ES-I3 (cell line): Measurements from ENCODE around the gene PLA2R1.

ENCODE experiments used
- H3K36me3 ChIP-seq: 2 replicates; pipeline ENCODE4 v1.6.1; 2013; ENCODE audit warnings: mild to moderate bottlenecking, low read length, control low read depth, moderate library complexity; ENCODE audit not compliant: insufficient read depth
- H3K4me1 ChIP-seq: 2 replicates; pipeline ENCODE4 v1.6.1; 2013; ENCODE audit warnings: mild to moderate bottlenecking, control low read depth, low read length; ENCODE audit not compliant: insufficient read depth
- H3K9ac ChIP-seq: 2 replicates; pipeline ENCODE4 v1.6.1; 2013; ENCODE audit warnings: low read depth, mild to moderate bottlenecking, low read length, moderate library complexity
- H3K9me3 ChIP-seq: 2 replicates; pipeline ENCODE4 v1.6.1; 2013; ENCODE audit warnings: mild to moderate bottlenecking, low read length, moderate library complexity; ENCODE audit not compliant: control insufficient read depth, insufficient read depth

PLA2R1 gene

DNA sequence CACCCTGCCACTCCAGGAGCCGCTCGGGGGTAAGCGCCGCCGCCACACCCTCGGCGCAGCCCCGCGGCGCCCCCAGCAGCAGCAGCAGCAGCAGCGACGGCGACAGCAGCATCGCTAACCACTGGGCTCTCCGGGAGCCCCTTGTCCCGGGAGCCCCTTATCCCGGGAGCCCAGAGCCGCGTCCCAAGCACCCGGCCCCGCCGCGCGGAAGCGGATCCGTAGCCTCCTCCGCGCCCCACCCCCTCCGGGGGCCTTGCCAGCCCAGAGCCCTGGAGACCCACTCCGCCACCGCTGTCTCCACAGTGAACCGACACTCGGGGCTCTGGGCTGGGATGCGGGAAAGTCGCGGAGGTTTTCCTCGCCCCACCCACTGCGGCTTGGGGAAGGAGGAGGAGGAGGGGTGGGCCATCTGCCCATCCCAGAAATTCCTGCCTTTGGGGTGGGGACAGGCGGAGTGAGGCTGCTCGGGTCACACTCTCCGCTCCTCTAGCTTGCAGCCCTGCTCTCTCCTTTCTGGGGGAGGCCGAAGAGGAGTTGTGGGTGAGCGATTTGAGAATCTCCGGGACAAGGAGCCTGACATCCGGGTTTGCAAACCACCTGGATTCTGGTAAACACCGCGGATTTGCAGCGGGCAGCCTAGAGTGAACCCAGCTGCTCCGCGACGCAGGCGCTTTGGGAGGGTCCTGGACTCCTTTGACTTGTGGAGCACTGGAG is at the start of gene PLA2R1:
Gene PLA2R1 (minus strand): TSS at position 324 of the 714 bp plus-strand sequence. CDS start 212 bp downstream, at position 112.
- H3K9me3 ChIP-seq, result no peaks in the 10 kb centered on the region; the same call in 1 of the 2 replicates
- no peaks in the 10 kb centered on the region; the same call in 1 of the 2 replicates for H3K4me1 ChIP-seq
- H3K9ac ChIP-seq, result peak within 1 kb of the TSS; percentile 65
- H3K36me3 ChIP-seq, result no peaks in the 10 kb centered on the region

- Histone ChIP-seq H3K4me1 (no peaks in the 10 kb centered on the region), H3K9ac (no peak overlapping the region), H3K36me3 (no peaks in the 10 kb centered on the region), H3K9me3 (no peaks in the 10 kb centered on the region)
These were observed 48.3 kb upstream of the PLA2R1 start for GRCh38 chr2:160110674-160111239.

DNA sequence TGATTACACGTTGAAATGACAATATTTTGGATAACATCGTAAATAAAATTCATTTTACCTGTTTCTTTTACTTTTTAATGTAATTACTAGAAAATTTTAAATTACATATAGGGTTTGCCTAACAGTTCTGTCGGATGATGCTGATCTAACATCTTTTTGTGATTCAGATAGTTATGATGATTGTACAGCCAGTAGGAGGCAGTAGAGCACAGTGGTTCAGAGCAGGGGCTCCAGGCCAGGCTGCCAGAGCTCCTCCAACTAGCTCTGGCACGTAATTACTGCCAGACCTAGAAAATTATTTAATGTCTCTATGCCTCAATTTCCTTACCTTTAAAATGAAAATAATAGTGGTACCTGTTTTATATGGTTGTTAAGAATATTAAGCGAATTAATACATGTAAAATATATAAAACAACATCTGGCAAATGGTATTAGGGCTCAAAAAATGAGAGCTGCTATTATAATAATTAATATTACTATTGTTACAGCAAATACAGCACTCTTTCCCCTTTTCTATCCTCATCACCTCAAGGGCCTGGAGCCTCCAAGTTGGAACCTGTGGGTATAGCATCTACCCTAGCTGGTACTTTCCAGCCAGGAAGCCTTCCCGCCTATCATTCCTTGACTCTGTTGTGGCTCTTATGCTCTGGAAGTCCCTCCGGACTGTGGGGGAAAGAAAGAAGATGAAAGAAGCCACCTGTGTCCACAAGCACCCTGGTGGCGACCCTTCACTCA is 47.7 kb upstream of the PLA2R1 start:
- Histone ChIP-seq H3K4me1 (no peaks in the 10 kb centered on the region), H3K36me3 (no peaks in the 10 kb centered on the region), H3K9ac (no peak overlapping the region), H3K9me3 (no peaks in the 10 kb centered on the region)

DNA sequence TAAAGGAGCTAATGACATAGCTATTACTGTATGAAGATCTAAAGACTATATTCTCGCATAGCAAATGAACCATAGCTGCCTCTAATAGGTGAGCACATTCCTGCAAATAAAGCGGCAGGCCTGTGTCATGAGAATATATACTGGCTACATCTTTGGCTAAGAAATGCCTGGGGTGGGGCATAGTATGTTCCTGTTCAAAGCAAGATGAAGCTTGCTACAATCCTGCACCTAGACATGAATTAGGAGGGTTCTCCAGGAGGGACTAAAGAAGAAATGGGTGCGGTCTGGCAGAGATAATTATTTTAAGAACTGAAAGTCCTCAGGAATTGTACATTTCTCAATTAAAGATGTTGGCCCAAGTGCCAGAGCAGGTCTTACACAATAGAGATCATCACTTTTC is 46.8 kb upstream of the PLA2R1 start:
- Histone ChIP-seq H3K9me3 (no peaks in the 10 kb centered on the region), H3K4me1 (no peaks in the 10 kb centered on the region), H3K36me3 (no peaks in the 10 kb centered on the region), H3K9ac (no peak overlapping the region)

DNA sequence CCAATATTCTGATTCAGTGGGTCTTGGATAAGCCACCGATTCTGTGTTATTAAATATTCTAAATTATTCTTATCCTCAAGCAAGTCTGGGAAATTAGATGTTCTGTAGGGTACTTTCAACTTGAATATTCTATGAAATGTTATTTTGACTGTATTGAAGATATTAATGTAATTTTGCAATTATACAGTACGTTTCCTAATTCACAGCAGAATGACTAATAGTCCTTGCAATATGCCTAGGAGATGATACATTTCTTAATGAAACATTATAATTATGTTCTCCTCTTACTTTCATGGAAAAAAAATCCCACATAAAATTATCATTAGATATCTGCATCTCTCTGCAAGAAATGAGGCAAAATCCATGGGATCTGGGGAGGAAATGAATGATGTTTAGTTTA is 46.2 kb upstream of the PLA2R1 start:
- Histone ChIP-seq H3K9ac (no peak overlapping the region), H3K9me3 (no peaks in the 10 kb centered on the region), H3K36me3 (no peaks in the 10 kb centered on the region), H3K4me1 (no peaks in the 10 kb centered on the region)

- Histone ChIP-seq H3K36me3 (no peaks in the 10 kb centered on the region), H3K9ac (no peak overlapping the region), H3K9me3 (no peaks in the 10 kb centered on the region), H3K4me1 (no peaks in the 10 kb centered on the region)
These were observed 43.0 kb upstream of the PLA2R1 start for GRCh38 chr2:160105366-160105765.

- H3K36me3 ChIP-seq, result no peaks in the 10 kb centered on the region
- H3K4me1 ChIP-seq, result no peaks in the 10 kb centered on the region
- no peaks in the 10 kb centered on the region for H3K9me3 ChIP-seq
These were observed 41.7 kb upstream of the PLA2R1 start for GRCh38 chr2:160104115-160104514.

DNA sequence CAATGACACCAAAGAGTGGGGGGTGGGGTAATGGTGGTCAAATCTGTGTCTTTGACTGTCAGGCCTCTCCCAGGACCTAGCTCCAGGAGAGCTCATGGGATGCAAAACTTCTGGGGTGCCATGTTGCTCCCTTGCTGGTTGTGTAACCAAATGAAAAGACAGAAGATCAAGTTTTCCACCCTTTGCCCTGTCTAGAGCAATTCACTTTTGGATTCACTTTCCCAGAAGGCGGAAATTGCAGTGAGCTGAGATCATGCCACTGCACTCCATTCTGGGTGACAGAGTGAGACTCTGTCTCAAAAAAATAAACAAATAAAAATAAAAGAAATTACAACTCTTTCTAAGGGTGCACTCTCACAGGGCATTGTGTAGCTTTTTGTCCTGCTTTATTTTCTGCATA is 34.9 kb upstream of the PLA2R1 start:
- peaks cover 4% of the 10 kb centered on the region; the same call in 1 of the 2 replicates for H3K9me3 ChIP-seq
- no peaks in the 10 kb centered on the region for H3K4me1 ChIP-seq
- no peaks in the 10 kb centered on the region for H3K36me3 ChIP-seq
- no peak overlapping the region for H3K9ac ChIP-seq

More at GRCh38 chr2:160104115-160104514, 41.7 kb upstream of the PLA2R1 start:
- no peak overlapping the region for H3K9ac ChIP-seq

- no peaks in the 10 kb centered on the region for H3K36me3 ChIP-seq
- H3K9ac ChIP-seq, result no peak overlapping the region
- peaks cover 4% of the 10 kb centered on the region for H3K9me3 ChIP-seq
- no peaks in the 10 kb centered on the region for H3K4me1 ChIP-seq
These were observed 34.0 kb upstream of the PLA2R1 start for GRCh38 chr2:160096409-160096808.

- Histone ChIP-seq H3K9me3 (peaks cover 21% of the 10 kb centered on the region), H3K36me3 (no peaks in the 10 kb centered on the region), H3K4me1 (no peaks in the 10 kb centered on the region), H3K9ac (no peak overlapping the region)
These were observed 30.0 kb upstream of the PLA2R1 start for GRCh38 chr2:160092445-160092844.

DNA sequence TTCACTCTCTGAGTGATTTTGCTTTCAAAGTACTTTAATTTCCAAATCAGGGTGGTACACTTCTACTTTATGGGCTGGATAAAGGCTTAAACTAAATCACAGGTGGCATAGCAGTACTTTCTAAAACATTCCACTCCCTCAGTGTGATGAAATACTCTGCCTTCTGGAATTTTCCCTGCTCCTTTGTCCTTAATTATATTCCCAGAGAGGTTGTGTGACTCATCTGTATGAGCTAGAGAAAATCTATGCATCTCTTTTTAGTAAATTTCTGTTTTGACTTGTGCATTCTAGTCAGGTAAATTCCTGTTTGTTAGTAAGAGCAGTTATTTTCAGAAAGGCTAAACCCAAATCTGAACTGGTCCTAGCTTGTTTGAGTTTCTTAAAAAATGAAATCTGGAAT is 29.0 kb upstream of the PLA2R1 start:
- Histone ChIP-seq H3K4me1 (no peaks in the 10 kb centered on the region), H3K36me3 (no peaks in the 10 kb centered on the region), H3K9ac (no peak overlapping the region), H3K9me3 (peaks cover 25% of the 10 kb centered on the region)

DNA sequence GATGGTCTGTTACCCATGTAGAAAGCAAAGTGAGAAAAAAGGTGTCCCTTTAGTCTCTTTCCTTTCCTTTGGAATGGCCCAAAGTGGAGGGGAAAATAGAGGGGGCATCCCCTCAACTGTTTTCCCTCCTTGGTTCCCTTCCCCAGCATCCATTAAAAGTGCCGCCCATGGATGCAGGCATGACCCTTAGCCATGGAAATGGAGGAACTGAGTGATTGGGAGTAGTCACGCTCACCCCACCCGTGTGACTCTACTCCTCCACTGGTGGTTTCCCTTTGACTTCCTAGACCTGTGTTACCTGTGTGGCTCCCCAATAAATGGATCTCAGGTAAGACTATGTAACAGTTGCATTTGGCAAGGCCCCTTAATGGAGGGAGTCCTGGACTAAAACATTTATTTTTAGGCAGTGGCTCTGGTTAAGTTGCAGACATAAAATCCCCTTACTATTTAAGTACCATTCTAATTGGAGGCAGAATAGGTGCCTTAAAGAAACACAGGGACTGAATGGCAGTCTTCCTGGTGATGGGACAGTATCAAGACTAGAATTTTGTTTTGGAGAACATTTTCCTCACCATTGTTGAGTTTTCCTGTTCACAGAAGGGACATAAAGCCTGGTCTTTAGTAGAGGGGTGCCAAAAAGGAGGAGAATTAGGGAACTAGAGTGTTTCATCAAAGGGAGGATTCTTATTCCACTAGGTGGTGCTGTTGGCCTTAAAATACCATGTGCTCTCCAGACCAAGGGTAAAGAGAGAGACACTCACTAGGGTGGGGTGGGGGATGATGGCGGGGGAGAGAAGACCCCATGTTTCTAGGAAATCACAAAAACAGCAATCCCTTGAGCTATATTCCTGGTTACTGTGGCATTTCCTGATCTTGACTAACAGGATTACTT is 25.7 kb upstream of the PLA2R1 start:
- H3K9ac ChIP-seq, result no peak overlapping the region
- H3K36me3 ChIP-seq, result no peaks in the 10 kb centered on the region
- H3K9me3 ChIP-seq, result peaks cover 29% of the 10 kb centered on the region
- H3K4me1 ChIP-seq, result no peaks in the 10 kb centered on the region

- no peak overlapping the region for H3K9ac ChIP-seq
- no peaks in the 10 kb centered on the region for H3K4me1 ChIP-seq
- H3K36me3 ChIP-seq, result no peaks in the 10 kb centered on the region
- peaks cover 25% of the 10 kb centered on the region for H3K9me3 ChIP-seq
These were observed 23.2 kb upstream of the PLA2R1 start for GRCh38 chr2:160085662-160086061.
